NCI-H1930 (cell line): ENCODE results near the gene RIMBP3C.
"Not testable (repeated sequence)": the region's sequence is repeated elsewhere in the genome, so short reads cannot be mapped to it uniquely, and the experiment has no call there.

Source experiments
- DNase-seq, 2 experiments: peaks; one replicate each; lab custom pipeline; 2025; lab: John Stamatoyannopoulos, UW

The RIMBP3C gene

GRCh38 chr22:21551361-21551760 is at the start of gene RIMBP3C:
Gene RIMBP3C (minus strand): TSS chr22:21551461. CDS start chr22:21550976, 485 bp downstream.
- DNase-seq: not testable (repeated sequence)

DNA sequence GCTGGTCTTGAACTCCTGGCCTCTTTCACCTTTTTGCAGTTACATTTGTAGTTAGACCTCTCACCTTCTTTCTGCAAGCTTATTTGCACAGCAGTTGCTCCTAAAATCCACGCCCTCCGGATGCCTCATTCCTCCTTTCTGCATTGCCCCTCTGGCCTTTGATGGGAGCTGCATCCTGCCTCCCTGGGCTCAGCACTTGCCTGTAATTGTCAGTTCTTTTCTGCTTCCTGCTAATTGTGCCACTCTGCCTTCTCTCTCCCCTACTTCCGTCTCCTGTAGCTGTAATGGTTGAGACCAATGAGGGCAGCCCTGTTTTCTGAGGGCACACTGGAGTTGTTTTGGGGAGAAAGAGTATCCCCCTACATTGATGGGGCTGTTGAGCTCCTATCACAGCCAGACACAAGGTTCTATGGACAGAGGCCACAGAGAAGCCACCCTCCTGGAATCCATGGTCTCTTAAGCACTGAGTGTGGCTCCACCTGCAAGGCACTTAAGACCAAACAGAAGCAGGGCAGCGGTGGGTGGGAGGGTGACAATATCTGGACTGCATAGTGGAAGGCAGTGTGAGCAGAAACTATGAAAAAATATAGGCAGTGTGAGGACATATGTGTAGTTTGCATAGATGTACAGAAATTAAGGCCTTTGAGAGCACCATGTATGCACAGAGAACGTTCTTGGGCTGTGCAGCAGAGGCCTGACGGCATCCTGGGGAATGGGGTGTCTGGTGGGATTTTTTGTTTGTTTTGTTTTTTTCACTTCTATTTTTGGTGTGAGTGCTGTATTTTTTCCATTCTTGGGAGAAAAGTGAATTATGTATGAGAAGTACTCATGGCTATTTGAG is 48.0 kb upstream of the RIMBP3C start:
- no peak for DNase-seq

DNA sequence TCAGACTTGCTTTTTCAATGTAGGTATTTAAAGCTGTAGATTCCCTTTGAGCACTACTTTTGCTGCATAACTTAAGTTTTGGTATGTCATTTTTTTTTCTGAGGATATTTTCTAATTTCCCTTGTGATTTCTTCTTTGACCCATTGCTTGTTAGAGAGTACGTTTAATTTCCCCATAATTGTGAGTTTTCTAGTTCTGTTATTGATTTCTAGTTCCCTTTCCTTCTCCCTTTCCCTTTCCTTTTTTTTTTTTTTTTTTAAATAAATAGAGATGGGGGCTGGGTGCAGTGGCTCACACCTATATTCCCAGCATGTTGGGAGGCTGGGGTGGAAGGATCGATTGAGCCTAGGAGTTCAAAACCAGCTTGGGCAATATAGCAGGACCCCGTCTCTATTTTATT is 47.0 kb upstream of the RIMBP3C start:
- no peak for DNase-seq

DNA sequence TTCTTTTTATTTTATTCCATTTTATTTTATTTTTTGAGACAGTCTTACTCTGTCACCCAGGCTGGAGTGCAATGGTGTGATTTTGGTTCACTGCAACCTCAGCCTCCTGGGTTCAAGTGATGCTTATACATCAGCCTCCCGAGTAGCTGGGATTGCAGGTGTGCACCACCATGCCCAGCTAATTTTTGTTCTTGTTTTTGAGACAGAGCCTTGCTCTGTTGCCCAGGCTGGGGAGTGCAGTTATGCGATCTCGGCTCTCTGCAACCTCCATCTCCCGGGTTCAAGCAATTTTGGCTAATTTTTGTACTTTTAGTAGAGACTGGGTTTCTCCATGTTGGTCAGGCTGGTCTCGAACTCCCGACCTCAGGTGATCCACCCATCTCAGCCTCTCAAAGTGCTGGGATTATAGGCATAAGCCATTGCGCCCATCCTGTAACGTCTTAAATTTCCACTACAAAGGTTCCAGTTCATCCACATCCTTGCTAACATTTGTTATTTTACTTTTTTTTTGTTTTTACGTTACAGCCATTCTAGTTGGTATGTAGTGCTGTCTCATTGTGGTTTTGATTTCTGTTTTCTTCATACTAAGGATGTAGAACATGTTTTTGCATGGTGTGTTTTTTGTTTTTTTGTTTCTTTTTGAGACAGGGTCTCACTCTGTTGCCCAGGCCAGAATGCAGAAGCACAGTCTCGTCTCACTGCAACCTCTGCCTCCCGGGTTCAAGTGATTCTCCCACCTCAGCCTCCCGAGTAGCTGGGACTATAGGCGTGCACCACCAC is 45.3 kb upstream of the RIMBP3C start:
- not testable (repeated sequence) for DNase-seq

DNA sequence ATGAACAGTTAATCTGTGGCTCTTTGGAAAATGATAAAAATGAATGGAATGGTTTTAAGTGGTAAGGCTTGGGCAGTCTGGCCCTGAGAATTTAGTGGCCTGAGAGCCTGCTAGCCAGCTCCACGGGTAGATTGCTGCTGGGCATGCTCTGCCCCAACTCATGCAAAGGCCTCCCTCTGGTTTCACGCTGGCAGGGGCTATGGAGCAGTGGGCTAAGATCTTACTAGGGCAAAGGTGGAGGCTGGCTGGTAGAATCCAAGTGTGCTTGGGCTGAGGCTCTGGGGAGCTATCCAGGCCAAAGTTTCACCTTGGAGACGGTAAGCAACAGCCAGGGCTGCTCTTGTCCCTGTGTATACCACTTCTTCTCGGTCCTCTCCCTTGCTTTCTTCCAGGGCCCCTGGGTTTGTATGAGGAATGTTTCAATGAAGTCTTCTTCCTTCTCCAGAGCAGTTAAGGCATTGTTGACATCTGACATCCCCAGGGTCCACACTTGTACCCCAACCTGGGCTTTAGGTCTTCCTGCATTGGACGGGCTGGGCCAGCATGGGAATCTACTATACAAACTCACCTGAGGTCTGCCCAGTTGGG is 43.7 kb upstream of the RIMBP3C start:
- no peak for DNase-seq

DNA sequence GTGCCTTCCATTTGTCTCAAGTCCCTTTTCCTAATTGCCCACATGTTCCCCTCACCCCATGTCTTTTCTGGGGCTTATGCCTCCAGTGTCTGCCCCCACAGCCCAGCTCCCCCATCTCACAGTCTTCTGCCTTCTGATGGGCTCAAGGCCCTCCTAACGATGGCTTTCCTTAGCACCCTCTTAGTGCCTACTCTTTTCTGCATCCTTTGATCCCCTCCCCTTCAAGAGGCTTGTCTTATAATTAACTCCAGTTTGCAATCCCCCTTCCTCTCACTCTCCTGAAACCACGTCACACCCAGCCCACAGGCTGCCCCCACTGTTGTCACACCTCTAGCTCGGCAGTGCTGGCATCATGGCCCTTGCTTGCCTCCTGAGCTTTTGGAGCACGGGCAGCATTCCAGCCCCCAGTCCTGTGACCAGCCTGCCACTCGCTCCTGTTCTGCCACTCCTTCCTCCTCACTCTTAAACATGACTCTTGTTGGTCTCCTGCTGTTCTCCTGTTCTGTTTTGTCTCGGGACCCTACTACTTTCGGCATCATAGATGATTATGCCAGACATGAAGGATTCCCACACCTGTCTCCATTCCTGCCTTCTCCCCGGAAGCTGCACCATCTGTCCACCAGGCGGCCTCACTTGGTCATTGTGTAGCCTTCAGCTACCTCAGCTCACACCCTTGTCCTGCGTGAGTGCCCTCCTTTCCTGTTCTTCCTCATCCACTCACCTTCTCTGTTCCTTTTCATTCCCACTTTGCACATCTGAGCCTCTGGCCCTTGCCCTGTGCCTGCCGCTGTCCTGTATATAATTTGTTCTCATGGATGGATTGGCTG is 42.4 kb upstream of the RIMBP3C start:
- peak in 1 of 2 experiments; percentile 4 for DNase-seq

DNA sequence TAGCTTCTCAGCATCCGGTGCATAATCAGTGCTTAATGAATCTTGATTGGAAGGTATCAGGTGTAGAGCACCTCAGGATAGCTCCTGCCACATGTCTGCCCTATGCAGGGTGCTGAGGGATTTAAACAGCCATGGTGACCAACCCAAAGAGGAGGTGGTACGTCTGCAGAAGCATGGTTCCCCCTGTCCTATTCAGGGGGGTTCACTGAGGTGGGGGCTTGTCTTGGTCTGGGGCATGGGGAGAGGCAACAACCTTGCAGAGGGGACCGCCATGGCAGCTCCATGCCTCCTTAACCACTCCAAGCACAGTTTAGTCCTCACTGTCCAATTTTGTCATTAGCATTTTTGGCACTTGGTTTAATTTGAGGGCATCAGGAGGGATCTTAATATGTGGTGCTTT is 41.2 kb upstream of the RIMBP3C start:
- DNase-seq: no peak

DNA sequence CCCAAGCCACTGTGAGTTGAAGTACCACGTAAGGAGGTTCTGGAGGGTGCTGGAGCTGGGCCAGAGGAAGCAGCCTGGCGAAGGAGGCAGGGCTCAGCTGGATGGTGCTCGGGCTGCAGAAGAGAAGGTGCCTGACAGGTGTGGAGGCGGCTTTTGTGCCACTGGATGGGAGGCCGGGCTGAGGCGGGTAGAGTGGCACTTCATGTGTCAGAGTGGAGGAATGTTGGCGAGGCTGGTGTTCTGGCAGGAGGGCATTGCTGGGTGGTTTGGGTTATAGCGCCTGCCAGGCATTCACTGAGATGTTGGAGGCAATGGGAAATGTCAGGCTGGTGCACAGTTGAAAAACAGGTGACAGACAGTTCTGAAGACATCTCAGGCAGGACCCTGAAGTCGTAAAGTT is 40.4 kb upstream of the RIMBP3C start:
- DNase-seq: no peak

- no peak for DNase-seq
Measured at GRCh38 chr22:21590809-21591641, 39.8 kb upstream of the RIMBP3C start.

GRCh38 chr22:21589396-21589795 is 38.1 kb upstream of the RIMBP3C start:
- DNase-seq: no peak

- no peak for DNase-seq
Measured at GRCh38 chr22:21587803-21588611, 36.7 kb upstream of the RIMBP3C start.

DNA sequence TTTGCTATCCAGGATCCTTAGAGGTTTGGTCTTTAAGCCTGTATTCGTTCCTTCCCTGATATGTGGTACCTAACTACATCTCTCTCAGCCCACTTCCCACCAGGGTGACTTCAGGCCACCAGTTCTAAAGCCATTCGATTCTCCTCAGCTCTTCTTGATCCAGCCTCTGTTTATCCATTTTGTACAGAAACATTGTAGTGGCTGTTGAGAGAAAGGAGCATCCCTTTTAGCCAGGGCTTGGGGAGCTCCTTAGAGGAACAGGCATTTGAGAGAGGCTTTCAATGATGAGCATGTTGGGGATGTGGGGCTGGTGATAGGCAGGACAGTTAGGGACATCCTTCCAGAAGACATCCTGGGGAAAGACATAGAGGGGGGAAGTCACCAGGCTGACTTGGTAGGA is 34.1 kb upstream of the RIMBP3C start:
- DNase-seq: no peak

GRCh38 chr22:21582801-21583740 is 31.8 kb upstream of the RIMBP3C start:
- DNase-seq: no peak

- DNase-seq: not testable (repeated sequence)
Measured at GRCh38 chr22:21581009-21581713, 29.9 kb upstream of the RIMBP3C start.

DNA sequence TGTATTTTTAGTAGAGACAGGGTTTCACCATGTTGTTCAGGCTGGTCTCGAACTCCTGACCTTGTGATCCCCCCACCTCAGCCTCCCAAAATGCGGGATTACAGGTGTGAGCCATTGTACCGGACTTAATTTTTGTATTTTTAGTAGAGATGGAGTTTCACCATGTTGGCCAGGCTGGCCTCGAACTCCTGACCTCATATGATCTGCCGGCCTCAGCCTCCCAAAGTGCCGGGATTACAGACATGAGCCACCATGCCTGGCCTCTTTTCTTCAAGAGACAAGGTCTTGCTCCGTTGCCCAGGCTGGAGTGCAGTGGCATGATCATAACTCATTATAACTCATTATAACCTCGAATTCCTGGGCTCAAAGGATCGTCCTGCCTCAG is 29.4 kb upstream of the RIMBP3C start:
- not testable (repeated sequence) for DNase-seq

- DNase-seq: no peak
Measured at GRCh38 chr22:21579474-21579851, 28.2 kb upstream of the RIMBP3C start.

DNA sequence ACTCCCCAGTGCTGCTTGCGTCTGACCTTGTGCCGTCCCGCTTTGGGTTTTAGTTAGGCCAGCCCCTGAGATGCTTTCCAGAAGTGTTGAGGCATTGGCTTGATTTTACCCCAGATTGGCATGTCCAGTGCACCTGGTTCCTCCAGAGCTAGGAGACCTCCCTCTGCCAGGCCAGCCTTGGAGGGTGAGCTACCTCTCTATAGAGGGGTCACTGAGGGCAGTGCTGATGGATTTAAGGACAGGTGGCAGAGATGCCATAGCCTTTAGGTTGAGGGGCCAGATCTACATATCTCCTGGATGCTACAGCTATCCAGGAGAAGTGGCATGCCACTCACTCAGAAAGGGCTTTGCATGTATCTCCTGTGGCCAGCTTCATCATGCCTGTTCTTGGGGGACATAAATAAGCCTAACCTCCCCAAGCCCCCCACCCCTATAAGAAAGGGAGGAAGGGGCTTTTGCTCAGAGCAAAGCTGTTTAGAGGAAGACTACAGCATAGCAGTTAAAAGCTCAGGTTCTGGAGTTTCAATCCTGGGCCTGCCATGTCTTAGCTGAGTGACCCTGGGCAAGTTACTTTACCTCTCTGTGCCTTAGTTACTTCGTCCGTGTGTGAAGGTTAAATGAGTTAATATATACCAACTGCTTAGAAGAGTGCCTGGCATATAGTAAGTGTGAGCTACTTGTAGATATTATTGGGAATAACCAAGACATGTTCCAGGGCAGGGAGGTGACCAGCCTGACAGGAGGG is 22.7 kb upstream of the RIMBP3C start:
- no peak for DNase-seq

GRCh38 chr22:21573293-21573734 is 22.1 kb upstream of the RIMBP3C start:
- DNase-seq: no peak
